Osteocyte (in vitro differentiated cells): Measurements from ENCODE around the gene ZNF212. TPM values are rescaled to one million over a fixed set of nuclear protein-coding genes. Genes with fewer than 3 reads are reported as not detected.
A peak's percentile ranks its signal among the peaks of the same experiment; 100 is the strongest.

Experiments used
- DNase-seq: peaks from one replicate; pipeline ENCODE4 v3.0.0; 2021; ENCODE audit warnings: mixed read lengths; ENCODE audit not compliant: unreplicated experiment; ENCODE audit errors: extremely low spot score
- H3K27ac Mint-ChIP-seq: one replicate; pipeline ENCODE4 v1.8.0; 2021; ENCODE audit warnings: mild to moderate bottlenecking, mixed read lengths; ENCODE audit not compliant: unreplicated experiment
- H3K27me3 Mint-ChIP-seq: one replicate; pipeline ENCODE4 v1.8.0; 2021; ENCODE audit warnings: mixed read lengths; ENCODE audit not compliant: unreplicated experiment
- H3K36me3 Mint-ChIP-seq: one replicate; pipeline ENCODE4 v1.8.0; 2021; ENCODE audit warnings: mixed read lengths; ENCODE audit not compliant: unreplicated experiment
- H3K4me1 Mint-ChIP-seq: one replicate; pipeline ENCODE4 v1.8.0; 2021; ENCODE audit warnings: mixed read lengths; ENCODE audit not compliant: unreplicated experiment
- H3K4me3 Mint-ChIP-seq: one replicate; pipeline ENCODE4 v1.8.0; 2021; ENCODE audit warnings: mild to moderate bottlenecking, moderate library complexity, mixed read lengths; ENCODE audit not compliant: unreplicated experiment
- H3K9me3 Mint-ChIP-seq: one replicate; pipeline ENCODE4 v1.8.0; 2021; ENCODE audit warnings: mixed read lengths; ENCODE audit not compliant: unreplicated experiment
- CTCF ChIP-seq: fragments of 200-600 bp; sonication (generic); IDR thresholded peaks from 2 replicates; pipeline ENCODE4 v1.5.0; 2021; ENCODE audit warnings: antibody characterized with exemption, mild to moderate bottlenecking, moderate library complexity
- total RNA-seq: library from RNA; stranded (reverse); gene quantifications from 2 replicates; pipeline ENCODE4 v1.2.1, GENCODE V29; 2021

ZNF212 gene
- total RNA-seq, 1 donor from 2014 or later: 11.9 TPM

GRCh38 chr7:149237502-149237901, 1.9 kb upstream of the ZNF212 start:
- DNase-seq: no peak
- peaks cover 28% of the 10 kb centered on the region for H3K4me1 Mint-ChIP-seq
- no peak overlapping the region for H3K27ac Mint-ChIP-seq
- H3K27me3 Mint-ChIP-seq: no peaks in the 10 kb centered on the region
- peaks cover 3% of the 10 kb centered on the region for H3K36me3 Mint-ChIP-seq
- H3K9me3 Mint-ChIP-seq: peaks cover 3% of the 10 kb centered on the region
- no peak for TF ChIP-seq CTCF
- H3K4me3 Mint-ChIP-seq: no peak overlapping the region

DNA sequence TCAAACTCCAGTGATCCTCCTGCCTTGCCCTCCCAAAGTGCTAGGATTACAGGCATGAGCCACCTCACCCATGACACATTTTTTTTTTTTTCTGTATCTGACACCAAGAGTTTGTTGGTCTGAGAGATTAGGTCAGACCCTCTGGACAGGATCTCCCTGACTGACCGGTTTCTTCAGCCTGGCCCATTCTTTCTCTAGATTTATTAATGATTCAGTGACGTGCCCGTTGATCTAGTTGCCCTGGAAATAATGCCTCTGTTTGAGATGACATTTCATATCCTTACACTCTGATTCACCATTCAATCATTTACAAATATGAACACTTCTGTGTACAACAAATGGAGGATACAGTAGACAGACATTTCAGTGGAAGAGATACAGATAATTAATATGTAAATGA, 1.4 kb upstream of the ZNF212 start:
- Mint-ChIP-seq H3K27ac (no peak overlapping the region), H3K9me3 (peaks cover 7% of the 10 kb centered on the region), H3K36me3 (peaks cover 9% of the 10 kb centered on the region), H3K4me3 (no peak overlapping the region), H3K4me1 (peaks cover 30% of the 10 kb centered on the region), H3K27me3 (no peaks in the 10 kb centered on the region)
- no peak for DNase-seq
- TF ChIP-seq CTCF: no peak

GRCh38 chr7:149240637-149241036, 1.2 kb downstream of the ZNF212 start:
- Mint-ChIP-seq H3K9me3 (peaks cover 7% of the 10 kb centered on the region), H3K27me3 (no peaks in the 10 kb centered on the region), H3K36me3 (peaks cover 14% of the 10 kb centered on the region), H3K27ac (peak overlapping the region; percentile 42), H3K4me3 (peak overlapping the region; percentile 89), H3K4me1 (peaks cover 27% of the 10 kb centered on the region)
- no peak for DNase-seq
- TF ChIP-seq CTCF: no peak

DNA sequence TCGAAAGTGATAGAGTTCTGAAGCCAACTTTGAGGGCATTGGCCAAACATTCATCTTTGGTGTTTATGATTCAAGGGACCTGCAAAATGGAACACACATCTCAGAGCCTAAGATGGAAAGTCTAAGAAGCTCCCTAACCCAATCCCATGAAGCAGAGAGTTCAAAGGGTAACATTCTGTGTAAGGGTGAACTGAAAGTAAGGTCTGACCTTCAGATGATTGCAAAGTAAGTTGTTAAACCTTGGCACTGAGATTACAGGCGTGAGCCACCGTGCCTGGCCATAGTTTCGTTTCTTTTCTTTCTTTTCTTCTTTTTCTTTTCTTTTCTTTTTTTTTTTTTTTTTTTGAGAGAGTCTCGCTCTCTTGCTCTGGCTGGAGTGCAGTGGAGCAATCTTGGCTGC, 2.2 kb downstream of the ZNF212 start:
- H3K4me1 Mint-ChIP-seq: peaks cover 27% of the 10 kb centered on the region
- H3K27me3 Mint-ChIP-seq: no peaks in the 10 kb centered on the region
- no peak for TF ChIP-seq CTCF
- H3K27ac Mint-ChIP-seq: no peak overlapping the region
- DNase-seq: no peak
- H3K36me3 Mint-ChIP-seq: peaks cover 14% of the 10 kb centered on the region
- H3K9me3 Mint-ChIP-seq: peaks cover 7% of the 10 kb centered on the region
- peak overlapping the region; percentile 32 for H3K4me3 Mint-ChIP-seq

- H3K36me3 Mint-ChIP-seq: peaks cover 15% of the 10 kb centered on the region
- no peak overlapping the region for H3K4me3 Mint-ChIP-seq
- DNase-seq: no peak
- no peak overlapping the region for H3K27ac Mint-ChIP-seq
- peaks cover 7% of the 10 kb centered on the region for H3K9me3 Mint-ChIP-seq
- no peak for TF ChIP-seq CTCF
- peaks cover 22% of the 10 kb centered on the region for H3K4me1 Mint-ChIP-seq
- H3K27me3 Mint-ChIP-seq: no peaks in the 10 kb centered on the region
Measured at GRCh38 chr7:149245244-149245643, 5.8 kb downstream of the ZNF212 start.
